Measurements from ENCODE around the gene SMARCA2.

Gene SMARCA2

GRCh38 chr9:2132484-2133082 lies 117.4 kb downstream of the SMARCA2 start:
- Histone ChIP-seq H3K79me2 (ENCODE audit: low read length) (peaks cover 19% of the 10 kb centered on the region), H3K9ac (ENCODE audit: low read length) (no peak overlapping the region), H3K4me3 (ENCODE audit: low read length) (no peak overlapping the region), H3K27me3 (replicated peaks; ENCODE audit: insufficient read depth, low read length) (no peaks in the 10 kb centered on the region), H3K27ac (ENCODE audit: low read length) (no peak overlapping the region), H3F3A (ENCODE audit: insufficient read depth, low read length) (no peaks in the 10 kb centered on the region), H4K20me1 (ENCODE audit: insufficient read depth, low read length) (no peaks in the 10 kb centered on the region), H2AFZ (ENCODE audit: low read length) (no peak overlapping the region), H3K4me1 (ENCODE audit: low read length) (no peaks in the 10 kb centered on the region), H3K4me2 (ENCODE audit: low read depth, low read length) (no peak overlapping the region), H3K36me3 (replicated peaks; ENCODE audit: insufficient read depth, low read length) (no peaks in the 10 kb centered on the region; the same call in 1 of the 2 replicates), H3K9me2 (replicated peaks; ENCODE audit: insufficient read depth, low read length) (no peaks in the 10 kb centered on the region), H3K9me3 (replicated peaks; ENCODE audit: insufficient read depth, low read length) (no peaks in the 10 kb centered on the region)
- DNase-seq, result peak; percentile 23
- peak; percentile 60 for TF ChIP-seq CTCF (IDR thresholded peaks at IDR 0.05; ENCODE audit: low read length)
- TF ChIP-seq EZH2 (optimal IDR thresholded peaks at IDR 0.05; ENCODE audit: low read depth, low read length), result no peak

GRCh38 chr9:2134391-2134790 lies 119.2 kb downstream of the SMARCA2 start:
- no peak for DNase-seq
- H3F3A ChIP-seq (ENCODE audit: insufficient read depth, low read length), result no peaks in the 10 kb centered on the region
- no peak overlapping the region for H3K27ac ChIP-seq (ENCODE audit: low read length)
- no peak overlapping the region for H3K9ac ChIP-seq (ENCODE audit: low read length)
- H3K4me3 ChIP-seq (ENCODE audit: low read length), result no peak overlapping the region
- no peaks in the 10 kb centered on the region for H3K27me3 ChIP-seq (replicated peaks; ENCODE audit: insufficient read depth, low read length)
- no peak for TF ChIP-seq EZH2phosphoT487 (IDR thresholded peaks at IDR 0.05; ENCODE audit: low read length)
- H3K79me2 ChIP-seq (ENCODE audit: low read length), result peaks cover 15% of the 10 kb centered on the region
- no peaks in the 10 kb centered on the region for H3K9me2 ChIP-seq (replicated peaks; ENCODE audit: insufficient read depth, low read length)
- H3K36me3 ChIP-seq (replicated peaks; ENCODE audit: insufficient read depth, low read length), result no peaks in the 10 kb centered on the region; the same call in 1 of the 2 replicates
- H4K20me1 ChIP-seq (ENCODE audit: insufficient read depth, low read length), result no peaks in the 10 kb centered on the region
- no peaks in the 10 kb centered on the region for H3K9me3 ChIP-seq (replicated peaks; ENCODE audit: insufficient read depth, low read length)
- no peaks in the 10 kb centered on the region for H3K4me1 ChIP-seq (ENCODE audit: low read length)
- H3K4me2 ChIP-seq (ENCODE audit: low read depth, low read length), result no peak overlapping the region
- H2AFZ ChIP-seq (ENCODE audit: low read length), result no peak overlapping the region

GRCh38 chr9:2138646-2139045 lies 123.5 kb downstream of the SMARCA2 start:
- H3K9me2 ChIP-seq (replicated peaks; ENCODE audit: insufficient read depth, low read length), result no peaks in the 10 kb centered on the region
- H3K27ac ChIP-seq (ENCODE audit: low read length), result no peak overlapping the region
- peaks cover 6% of the 10 kb centered on the region; the same call in 1 of the 2 replicates for H3K79me2 ChIP-seq (ENCODE audit: low read length)
- no peak overlapping the region for H3K9ac ChIP-seq (ENCODE audit: low read length)
- H4K20me1 ChIP-seq (ENCODE audit: insufficient read depth, low read length), result no peaks in the 10 kb centered on the region
- no peaks in the 10 kb centered on the region for H3K27me3 ChIP-seq (replicated peaks; ENCODE audit: insufficient read depth, low read length)
- no peaks in the 10 kb centered on the region for H3K4me1 ChIP-seq (ENCODE audit: low read length)
- no peak for TF ChIP-seq EZH2phosphoT487 (IDR thresholded peaks at IDR 0.05; ENCODE audit: low read length)
- TF ChIP-seq EZH2 (optimal IDR thresholded peaks at IDR 0.05; ENCODE audit: low read depth, low read length), result no peak
- no peak for TF ChIP-seq CTCF (IDR thresholded peaks at IDR 0.05; ENCODE audit: low read length)
- H3K4me3 ChIP-seq (ENCODE audit: low read length), result no peak overlapping the region
- DNase-seq, result no peak
- no peaks in the 10 kb centered on the region; the same call in 1 of the 2 replicates for H3K36me3 ChIP-seq (replicated peaks; ENCODE audit: insufficient read depth, low read length)
- H2AFZ ChIP-seq (ENCODE audit: low read length), result no peak overlapping the region
- no peak overlapping the region for H3K4me2 ChIP-seq (ENCODE audit: low read depth, low read length)
- H3F3A ChIP-seq (ENCODE audit: insufficient read depth, low read length), result no peaks in the 10 kb centered on the region
- H3K9me3 ChIP-seq (replicated peaks; ENCODE audit: insufficient read depth, low read length), result no peaks in the 10 kb centered on the region

GRCh38 chr9:2140600-2141223 lies 125.6 kb downstream of the SMARCA2 start:
- TF ChIP-seq EZH2 (optimal IDR thresholded peaks at IDR 0.05; ENCODE audit: low read depth, low read length) (no peak), EZH2phosphoT487 (IDR thresholded peaks at IDR 0.05; ENCODE audit: low read length) (no peak), CTCF (IDR thresholded peaks at IDR 0.05; ENCODE audit: low read length) (no peak)
- H4K20me1 ChIP-seq (ENCODE audit: insufficient read depth, low read length), result no peaks in the 10 kb centered on the region
- H3K27me3 ChIP-seq (replicated peaks; ENCODE audit: insufficient read depth, low read length), result no peaks in the 10 kb centered on the region
- no peaks in the 10 kb centered on the region for H3K9me3 ChIP-seq (replicated peaks; ENCODE audit: insufficient read depth, low read length)
- no peak overlapping the region for H3K27ac ChIP-seq (ENCODE audit: low read length)
- no peak overlapping the region for H2AFZ ChIP-seq (ENCODE audit: low read length)
- no peak overlapping the region for H3K4me2 ChIP-seq (ENCODE audit: low read depth, low read length)
- H3K79me2 ChIP-seq (ENCODE audit: low read length), result peaks cover 6% of the 10 kb centered on the region; the same call in 1 of the 2 replicates
- no peak for DNase-seq
- H3K4me1 ChIP-seq (ENCODE audit: low read length), result no peaks in the 10 kb centered on the region
- H3K9me2 ChIP-seq (replicated peaks; ENCODE audit: insufficient read depth, low read length), result no peaks in the 10 kb centered on the region
- H3F3A ChIP-seq (ENCODE audit: insufficient read depth, low read length), result no peaks in the 10 kb centered on the region
- no peak overlapping the region for H3K4me3 ChIP-seq (ENCODE audit: low read length)
- H3K36me3 ChIP-seq (replicated peaks; ENCODE audit: insufficient read depth, low read length), result no peaks in the 10 kb centered on the region
- no peak overlapping the region for H3K9ac ChIP-seq (ENCODE audit: low read length)

Measured in MM.1S (cell line).